AG09319 (cell line): ENCODE results near the gene SIGMAR1.

ENCODE experiments used
- DNase-seq: peaks from one replicate; pipeline ENCODE4 v3.0.0-alpha.2; 2010; ENCODE audit warnings: low read depth; ENCODE audit errors: extremely low read depth
- CTCF ChIP-seq: IDR thresholded peaks from 2 replicates; pipeline ENCODE4 v1.5.1; 2011; ENCODE audit warnings: low read depth, mild to moderate bottlenecking, inconsistent platforms, low read length, moderate library complexity

The SIGMAR1 gene

GRCh38 chr9:34675048-34675714 lies 37.6 kb upstream of the SIGMAR1 start:
- peak; percentile 96 for TF ChIP-seq CTCF
- no peak for DNase-seq

- TF ChIP-seq CTCF, result no peak
- no peak for DNase-seq
Measured at GRCh38 chr9:34674440-34674839, 36.9 kb upstream of the SIGMAR1 start.

- TF ChIP-seq CTCF, result no peak
- DNase-seq, result no peak
Measured at GRCh38 chr9:34671307-34671706, 33.7 kb upstream of the SIGMAR1 start.

GRCh38 chr9:34669809-34670562 lies 32.4 kb upstream of the SIGMAR1 start:
- no peak for TF ChIP-seq CTCF
- no peak for DNase-seq

GRCh38 chr9:34665381-34666250 lies 28.0 kb upstream of the SIGMAR1 start:
- no peak for TF ChIP-seq CTCF
- peak; percentile 91 for DNase-seq

GRCh38 chr9:34665067-34665380 lies 27.4 kb upstream of the SIGMAR1 start:
- no peak for TF ChIP-seq CTCF
- no peak for DNase-seq
